GM21390 (cell line): ENCODE measurements around the gene PRKAA2.
A peak's percentile ranks its signal among the peaks of the same experiment; 100 is the strongest.

Source experiments
- ATAC-seq: cut with Tn5 transposase; IDR thresholded peaks from one replicate; pipeline ENCODE4 v1.9.1; 2021; ENCODE audit not compliant: unreplicated experiment

Gene PRKAA2

DNA sequence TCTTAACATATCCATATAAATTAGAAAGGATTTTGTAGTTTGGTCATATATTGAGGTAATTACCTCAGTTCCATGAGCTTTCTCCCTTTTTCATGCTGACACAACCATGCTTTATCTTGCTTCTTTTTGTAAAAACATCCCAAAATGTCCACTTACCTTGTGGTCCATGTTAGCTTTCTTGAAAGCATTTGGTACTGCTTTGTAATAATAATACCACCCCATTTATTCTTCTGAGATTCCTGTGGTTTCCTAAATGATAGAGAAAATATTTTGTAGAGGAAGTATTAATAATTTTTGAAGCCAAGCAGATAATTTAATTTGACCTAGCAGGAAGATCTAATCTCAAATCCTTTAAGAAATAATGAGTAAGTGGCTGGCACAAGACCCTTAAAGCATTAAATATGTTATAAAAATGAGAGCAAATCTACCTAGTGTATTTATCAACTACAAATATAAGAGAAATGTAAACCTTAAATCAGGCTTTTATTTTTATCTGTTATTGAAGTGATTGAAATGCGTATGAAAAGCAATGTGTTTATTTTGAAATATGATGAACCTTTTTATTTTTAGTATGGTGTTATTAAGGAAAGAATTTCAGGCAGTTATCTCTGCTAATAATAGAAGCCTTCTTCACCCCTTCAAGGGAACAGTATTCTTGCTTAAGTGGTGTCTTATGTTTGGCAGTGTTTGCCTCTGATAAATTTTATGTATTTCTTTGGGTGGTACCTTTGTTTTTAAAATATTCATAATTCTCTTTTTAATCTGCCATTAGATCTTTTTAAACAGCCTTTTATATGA lies 9.2 kb downstream of the PRKAA2 start:
- no peak for ATAC-seq

DNA sequence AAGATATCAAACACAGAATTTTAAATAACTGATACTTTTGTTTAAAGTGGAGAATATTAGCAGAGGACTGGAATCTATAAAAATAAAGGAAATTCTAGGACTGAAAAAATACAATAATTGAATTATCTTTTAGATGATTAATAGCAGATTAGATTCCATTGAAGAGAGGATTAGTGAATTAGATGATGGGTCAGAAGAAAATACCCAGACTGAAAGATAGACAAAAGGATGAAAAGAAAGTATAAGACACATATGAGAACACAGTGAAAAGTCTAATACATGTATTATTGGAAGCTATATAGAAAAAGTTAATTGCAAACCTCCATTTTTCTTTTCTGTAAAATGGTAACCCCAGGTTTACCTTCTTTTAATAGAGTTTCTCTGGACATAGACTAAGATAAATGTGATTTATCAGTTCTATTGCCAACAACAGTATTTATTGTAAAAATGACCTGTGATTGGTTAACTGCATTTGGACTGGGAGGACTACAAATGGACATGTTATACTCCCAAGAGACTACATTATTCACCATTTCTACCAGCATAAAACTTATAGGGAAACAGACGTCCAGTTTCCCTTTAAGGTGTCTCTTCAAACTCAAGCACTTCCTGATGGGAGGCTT lies 11.0 kb downstream of the PRKAA2 start:
- ATAC-seq, result no peak

DNA sequence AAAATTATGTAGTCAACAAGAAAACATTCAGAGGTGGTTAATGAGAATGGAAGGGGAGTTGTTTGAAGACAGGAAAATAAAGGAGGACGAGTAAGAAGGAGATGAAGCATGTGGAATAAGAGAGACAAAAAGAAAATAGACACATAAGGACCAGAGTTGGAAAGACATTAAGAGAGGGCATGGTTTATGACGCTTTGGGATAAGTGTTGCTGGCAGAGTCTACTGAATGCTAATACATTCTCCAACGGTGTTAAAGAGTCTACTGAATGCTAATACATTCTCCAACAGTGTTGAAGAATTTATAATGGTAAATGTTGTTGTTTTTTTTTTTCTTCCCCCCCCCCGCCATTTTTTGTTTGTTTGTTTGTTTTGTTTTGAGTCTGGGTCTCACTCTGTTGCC lies 13.1 kb downstream of the PRKAA2 start:
- no peak for ATAC-seq

DNA sequence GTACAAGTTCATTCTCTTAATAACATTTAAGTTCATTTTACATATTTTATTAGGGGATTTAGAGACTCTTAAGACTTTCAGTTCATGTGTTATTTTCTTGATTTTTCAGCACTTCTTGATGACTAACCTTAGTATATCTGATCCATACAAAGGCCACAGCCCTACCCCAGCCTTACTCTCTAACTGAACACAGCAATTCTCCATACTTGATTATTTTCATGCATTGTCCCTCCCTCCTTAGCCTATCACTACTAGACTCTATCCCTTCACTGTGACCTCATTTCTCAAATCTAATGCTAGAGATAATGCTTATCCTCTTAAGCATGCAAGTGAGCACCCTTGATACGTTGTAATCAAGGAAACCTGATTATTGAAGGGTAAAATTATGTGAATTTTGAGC lies 15.2 kb downstream of the PRKAA2 start:
- no peak for ATAC-seq

DNA sequence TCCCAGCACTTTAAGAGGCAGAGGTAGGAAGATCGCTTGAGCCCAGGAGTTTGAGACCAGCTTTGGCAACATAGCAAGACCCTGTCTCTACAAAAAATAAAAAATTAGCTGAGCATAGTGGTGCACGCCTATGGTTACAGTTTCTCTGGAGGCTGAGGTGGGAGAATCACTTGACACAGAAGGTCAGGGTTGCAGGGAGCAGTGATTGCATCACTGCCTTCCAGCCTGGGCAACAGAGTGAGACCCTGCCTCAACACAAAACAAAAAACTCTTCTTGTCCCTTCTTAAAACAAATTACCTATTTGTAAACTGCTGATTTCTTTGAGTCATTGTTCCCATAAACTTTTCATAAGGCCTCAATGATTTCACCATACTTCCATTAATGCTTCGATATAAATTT lies 18.7 kb downstream of the PRKAA2 start:
- no peak for ATAC-seq

DNA sequence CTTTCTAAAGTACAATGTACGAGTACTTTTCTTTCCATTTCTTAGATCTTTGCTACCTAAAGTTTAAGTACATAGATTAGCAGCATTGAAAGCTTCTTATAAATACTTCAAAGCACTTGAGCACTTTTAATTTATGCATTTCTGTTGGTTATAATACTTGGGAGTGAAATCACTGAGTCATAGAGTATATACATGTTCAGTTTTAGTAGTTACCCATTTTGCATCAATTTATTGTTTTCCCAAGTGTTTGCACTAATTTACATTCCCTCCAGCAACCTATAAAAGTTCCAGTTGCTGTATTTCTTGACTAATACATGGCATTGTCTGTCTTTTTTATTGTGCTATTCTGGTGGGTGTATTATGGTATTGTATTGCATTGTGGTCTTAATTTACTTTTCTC lies 20.3 kb downstream of the PRKAA2 start:
- ATAC-seq, result no peak

DNA sequence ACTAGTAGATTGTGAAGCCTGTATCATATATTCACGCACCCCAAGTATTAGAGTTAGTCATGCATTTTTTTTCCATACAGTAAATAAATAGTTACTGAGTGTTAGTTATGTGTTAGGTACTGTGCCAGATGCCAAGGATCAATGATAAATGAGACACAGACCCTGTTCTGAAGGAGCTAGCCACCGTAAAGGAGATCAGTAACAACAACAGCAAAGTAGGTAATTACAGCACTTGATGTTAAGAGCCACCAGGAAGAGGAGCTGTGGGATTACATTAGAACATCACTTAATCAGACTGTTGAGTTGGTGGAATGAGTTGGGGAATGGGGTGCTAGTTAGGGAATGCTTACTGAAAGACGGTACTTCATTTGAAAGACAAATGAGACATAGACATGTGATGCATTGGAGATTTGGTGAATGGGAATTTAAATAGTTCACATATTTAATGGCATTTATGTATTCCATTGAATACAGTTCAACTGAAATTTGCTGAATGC lies 21.0 kb downstream of the PRKAA2 start:
- no peak for ATAC-seq

DNA sequence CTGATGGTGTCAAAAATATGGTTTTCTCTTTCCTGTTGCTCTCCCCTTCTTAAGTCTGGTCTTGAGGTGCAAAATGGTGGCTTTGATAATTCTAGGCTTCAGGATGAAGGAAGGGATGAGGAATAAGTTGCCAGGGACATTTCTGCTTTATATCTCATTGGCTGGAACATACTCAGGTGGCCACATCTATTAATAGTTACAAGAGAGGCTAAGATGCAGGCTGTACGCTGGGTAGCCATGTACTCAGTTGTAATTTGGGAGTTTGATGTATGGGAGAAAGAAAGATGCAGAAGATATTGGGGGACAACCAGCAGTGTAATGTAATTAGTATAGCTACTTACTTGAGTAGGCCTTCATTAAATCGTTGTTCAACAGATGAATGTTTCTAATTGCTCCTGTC lies 25.2 kb downstream of the PRKAA2 start:
- ATAC-seq, result no peak

DNA sequence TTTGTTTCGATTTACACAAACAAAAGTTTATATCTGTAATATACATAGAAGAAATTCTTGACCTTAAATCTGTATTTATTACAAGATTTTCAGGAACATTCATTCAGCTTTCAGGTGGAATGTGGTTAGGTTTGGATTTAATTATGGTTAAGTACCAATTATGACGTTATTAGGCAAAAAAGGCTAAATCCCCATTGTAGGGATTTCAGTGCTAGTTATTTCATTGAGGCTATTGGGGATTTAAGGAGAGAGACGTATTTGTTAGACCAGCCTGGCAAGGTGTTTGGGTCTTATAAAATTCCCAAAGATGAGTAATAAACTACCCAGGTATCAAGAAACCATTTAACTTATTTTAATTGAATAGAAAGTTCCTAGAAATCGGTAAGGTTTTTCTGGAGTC lies 26.0 kb downstream of the PRKAA2 start:
- ATAC-seq, result no peak

DNA sequence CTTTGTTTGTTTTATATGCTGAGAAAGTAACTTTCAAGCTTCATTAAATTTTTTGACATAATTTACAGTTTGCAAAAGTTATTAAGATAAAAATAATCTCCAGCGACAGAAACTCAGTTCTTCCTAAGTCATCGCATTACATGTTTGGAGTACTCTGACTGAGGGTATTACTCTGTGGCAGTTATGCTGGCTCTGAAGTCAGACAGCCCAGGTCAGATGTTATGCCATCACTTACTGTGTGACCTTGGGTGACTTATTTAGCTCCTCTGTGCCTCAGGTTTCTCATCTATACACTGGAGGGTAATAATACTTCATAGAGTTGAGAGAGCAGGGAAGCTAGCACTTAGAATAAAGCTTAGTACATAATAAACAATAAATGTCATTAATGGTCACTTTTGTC lies 26.4 kb downstream of the PRKAA2 start:
- no peak for ATAC-seq

DNA sequence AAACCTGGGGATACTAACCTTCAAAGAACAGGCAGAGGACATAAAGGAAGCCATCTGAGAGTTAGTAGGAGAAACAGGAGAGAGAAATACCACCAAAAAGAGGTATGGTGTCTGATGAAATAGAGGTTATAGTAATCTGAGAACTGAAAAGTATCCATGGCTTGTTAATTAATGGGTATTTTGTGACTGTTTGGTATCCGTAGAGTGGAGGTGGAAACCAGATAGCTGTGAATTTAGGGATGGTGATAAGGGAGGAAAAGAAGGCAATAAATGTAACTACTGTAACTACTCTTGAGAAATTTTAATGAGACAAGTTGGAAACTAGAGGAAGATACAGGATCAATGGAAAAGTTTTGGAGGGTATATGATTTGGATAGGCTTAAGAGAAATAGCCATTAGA lies 27.5 kb downstream of the PRKAA2 start:
- no peak for ATAC-seq

DNA sequence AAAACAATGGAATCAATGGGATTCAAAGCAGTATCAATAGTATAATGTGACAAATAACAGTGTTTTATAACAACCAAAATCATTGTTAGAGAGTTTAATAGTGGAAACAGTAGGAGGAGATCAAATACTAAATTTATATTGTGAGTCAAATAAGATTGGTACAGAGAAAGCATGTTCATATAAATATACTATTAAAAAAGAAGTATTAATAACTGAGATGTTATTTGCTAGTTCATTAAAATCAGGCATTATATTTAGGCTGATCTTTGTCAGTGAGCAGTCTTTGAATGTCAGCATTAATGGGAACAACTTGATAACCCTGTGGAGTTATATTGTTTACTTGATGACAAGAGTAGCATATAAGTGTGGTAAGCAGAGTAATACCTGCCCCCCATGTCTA lies 30.6 kb downstream of the PRKAA2 start:
- ATAC-seq, result no peak

DNA sequence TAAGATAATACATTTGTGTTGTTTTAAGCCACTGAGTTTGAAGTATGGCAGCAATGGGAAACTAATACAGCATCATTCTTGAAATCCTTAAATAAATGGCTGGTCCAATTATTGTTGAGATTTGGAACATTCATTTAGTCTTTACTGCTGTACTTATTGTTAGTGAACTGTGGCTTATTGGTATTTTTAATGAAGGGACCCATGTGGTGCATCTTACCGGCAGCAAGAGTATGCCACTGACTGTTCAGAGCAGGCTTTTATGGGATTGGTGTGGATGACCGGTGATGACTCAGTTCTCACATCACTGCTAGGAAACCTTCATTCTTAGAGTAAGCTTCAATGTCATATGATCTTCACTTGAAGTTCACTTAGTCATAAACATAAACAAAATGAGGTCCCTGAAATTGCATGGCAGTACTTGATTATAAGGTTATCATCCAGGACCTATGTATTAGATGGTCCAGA lies 31.5 kb downstream of the PRKAA2 start:
- ATAC-seq, result no peak

DNA sequence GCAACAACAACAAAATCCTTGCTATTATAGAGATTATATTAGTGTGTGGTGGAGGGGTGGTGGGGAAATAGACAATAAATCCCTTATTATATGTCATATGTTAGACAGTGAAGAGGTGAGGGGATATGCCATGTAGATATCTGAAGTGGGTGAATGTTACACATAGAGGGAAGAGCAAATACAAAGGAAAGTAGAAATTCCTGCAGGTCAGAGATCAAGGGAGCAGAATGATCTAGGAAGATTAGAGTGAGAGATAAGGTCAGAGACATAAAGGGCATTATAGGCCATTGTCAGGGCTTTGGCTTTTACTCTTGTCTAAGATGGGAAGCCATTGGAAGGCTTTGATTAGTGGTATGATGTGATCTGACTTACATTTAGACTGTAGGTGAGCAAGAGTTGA lies 38.5 kb downstream of the PRKAA2 start:
- no peak for ATAC-seq

DNA sequence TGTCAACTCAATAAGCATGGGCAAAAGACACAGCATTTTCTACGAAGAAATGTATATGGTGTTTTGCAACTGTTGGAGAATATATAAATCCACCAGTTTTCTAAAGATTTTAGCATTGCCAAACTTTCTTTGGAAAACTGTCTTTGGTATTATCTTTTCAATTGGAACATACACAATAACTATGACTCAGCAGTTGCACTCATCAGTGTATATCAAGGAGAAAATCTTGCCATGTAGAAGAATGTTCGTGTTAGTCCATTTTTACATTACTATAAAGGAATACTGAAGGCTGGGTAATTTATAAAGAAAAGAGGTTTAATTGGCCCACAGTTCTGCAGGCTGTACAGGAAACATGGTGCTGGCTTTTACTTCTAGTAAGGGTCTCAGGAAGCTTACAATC lies 41.1 kb downstream of the PRKAA2 start:
- ATAC-seq, result no peak

DNA sequence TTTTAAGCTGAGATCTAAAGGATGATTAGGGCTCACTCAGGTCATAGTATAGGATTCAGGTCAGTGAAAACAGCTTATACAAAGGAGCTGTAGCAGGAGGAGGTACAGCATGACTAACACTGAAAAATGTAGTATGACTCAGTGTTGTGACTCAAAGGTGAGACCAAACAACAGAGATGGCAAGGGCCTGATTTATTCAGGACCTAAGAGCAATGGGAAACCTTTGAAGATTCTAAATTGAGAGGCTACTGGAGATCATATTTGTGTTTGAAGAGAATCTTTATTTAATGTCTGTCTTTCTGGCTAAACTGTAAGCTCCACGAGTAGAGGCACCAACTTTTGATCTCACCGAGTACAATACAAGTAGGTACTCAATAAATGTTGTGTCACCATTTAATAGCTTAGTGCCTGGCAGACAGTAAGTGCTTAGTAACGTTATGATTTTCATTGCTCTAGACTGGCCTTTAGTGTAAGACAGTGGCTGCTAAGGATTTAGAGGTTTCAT lies 43.5 kb downstream of the PRKAA2 start:
- ATAC-seq, result peak; percentile 67

DNA sequence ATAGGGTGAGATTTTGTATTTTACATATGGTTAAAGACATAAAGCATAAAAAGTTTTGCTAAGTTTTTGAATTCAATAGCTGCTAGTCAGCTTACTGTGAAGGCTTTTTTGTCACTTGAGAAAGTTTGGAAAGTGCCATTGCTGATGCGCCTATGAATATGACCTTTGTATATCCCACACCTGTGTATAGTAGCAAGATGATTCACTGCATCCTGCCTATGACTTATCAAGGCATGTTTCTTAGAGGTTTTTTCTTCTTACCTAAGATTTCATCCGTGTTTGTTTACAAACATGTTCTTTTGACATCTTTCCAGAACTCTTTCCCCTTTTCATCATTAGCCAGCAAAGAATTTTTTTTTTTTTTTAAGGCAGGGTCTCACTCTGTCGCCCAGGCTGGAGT lies 51.5 kb downstream of the PRKAA2 start:
- no peak for ATAC-seq

DNA sequence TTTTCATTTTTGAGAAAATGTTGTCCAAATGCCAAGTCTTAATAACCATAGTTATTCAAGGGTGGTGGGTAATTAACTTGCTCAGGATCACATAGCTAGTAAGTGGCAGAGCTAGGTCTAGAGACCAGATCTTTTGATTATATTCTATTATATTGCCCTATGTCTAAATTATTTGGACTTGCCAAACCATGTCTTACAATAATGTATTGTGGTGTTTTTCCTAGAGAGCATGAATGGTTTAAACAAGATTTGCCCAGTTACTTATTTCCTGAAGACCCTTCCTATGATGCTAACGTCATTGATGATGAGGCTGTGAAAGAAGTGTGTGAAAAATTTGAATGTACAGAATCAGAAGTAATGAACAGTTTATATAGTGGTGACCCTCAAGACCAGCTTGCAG lies 58.6 kb downstream of the PRKAA2 start:
- no peak for ATAC-seq

DNA sequence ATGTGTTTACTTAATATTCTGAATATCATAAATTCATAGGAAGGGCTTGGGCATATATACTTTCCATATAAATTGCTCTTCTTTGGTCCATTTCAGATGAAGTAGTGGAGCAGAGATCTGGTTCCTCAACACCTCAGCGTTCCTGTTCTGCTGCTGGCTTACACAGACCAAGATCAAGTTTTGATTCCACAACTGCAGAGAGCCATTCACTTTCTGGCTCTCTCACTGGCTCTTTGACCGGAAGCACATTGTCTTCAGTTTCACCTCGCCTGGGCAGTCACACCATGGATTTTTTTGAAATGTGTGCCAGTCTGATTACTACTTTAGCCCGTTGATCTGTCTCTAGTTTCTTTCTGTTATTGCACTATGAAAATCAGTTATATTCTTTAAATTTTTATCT lies 62.3 kb downstream of the PRKAA2 start:
- ATAC-seq, result no peak

DNA sequence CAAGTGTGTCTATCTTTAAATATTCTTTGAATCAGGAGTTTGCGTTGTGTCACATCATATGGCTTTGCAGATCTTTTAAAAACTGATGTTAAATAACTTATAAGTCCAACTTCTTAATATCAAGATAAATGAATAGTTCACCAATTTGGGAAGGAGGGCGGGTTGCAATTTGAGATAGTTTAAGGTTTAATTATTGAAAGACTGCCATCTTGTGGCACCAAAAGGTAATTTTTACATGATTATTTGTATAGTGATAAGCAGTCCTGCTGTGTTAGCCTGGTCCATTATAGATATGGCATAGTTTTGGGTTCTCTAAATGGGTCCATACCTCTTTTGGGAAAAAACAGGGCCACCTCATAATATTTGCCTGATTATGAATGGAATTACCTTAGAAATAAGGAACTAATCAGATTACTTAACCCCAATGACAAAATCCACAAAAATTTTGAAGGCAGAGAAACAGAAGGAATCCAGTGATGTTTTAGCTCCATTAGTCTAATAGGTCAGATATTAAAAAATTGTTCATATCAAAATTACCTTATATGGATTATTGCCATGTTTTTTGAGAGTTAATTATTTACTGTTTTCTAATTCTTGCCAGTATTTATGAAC lies 64.3 kb downstream of the PRKAA2 start:
- ATAC-seq, result peak; percentile 75

DNA sequence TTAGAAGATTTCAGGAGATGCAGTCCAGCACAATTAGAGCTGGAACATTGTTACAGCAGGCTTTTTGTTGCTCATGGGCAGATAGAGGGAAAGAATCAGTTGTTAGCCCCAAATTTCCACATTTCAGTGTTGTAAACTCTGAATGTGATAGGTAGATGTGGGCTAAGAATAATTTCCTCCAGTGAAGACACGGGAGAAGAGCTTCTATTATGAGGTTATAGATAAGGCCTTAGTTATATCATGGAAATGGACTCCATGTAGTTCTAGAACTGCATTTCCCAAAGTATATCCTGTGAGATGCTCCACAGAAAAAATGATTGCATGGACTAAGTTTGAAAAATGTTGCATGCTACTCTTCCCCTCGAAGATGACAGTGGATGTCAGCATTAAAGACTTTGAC lies 64.9 kb downstream of the PRKAA2 start:
- ATAC-seq, result no peak

DNA sequence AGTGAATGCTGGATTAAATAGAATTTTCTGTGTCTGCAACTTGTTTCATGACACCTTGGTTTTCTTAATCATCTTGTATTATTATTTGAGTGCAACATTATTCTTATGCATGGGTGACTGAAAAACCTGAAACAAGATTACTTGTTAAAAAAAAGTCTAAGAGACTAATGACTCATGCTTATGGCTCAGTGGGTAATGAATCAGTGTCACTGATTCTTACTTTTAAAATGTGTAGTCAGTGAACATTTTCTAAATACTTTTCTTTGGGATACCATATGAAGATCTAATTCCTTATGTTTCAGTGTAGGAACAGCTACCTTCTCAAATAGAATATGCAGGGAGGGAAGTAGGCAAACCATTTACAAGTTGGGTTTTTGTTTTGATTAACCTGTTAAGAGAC lies 65.5 kb downstream of the PRKAA2 start:
- no peak for ATAC-seq
